ENCODE measurements around the gene EZH2. TPM values are rescaled to one million over a fixed set of nuclear protein-coding genes. Genes with fewer than 3 reads are reported as not detected.

EZH2 gene
- total RNA-seq, 1 donor from 2014 or later = 13.4 TPM

GRCh38 chr7:148804343-148805235, 79.5 kb downstream of the EZH2 start:
- no peak for ATAC-seq

GRCh38 chr7:148803094-148803493, 81.0 kb downstream of the EZH2 start:
- ATAC-seq = no peak

- no peak for ATAC-seq
Measured at GRCh38 chr7:148802101-148802493, 82.0 kb downstream of the EZH2 start.

GRCh38 chr7:148800677-148801076, 83.4 kb downstream of the EZH2 start:
- no peak for ATAC-seq

GRCh38 chr7:148799893-148800555, 84.1 kb downstream of the EZH2 start:
- no peak for ATAC-seq

GRCh38 chr7:148796841-148797240, 87.2 kb downstream of the EZH2 start:
- no peak for ATAC-seq

- no peak for ATAC-seq
Measured at GRCh38 chr7:148794476-148794875, 89.6 kb downstream of the EZH2 start.

GRCh38 chr7:148793590-148793989, 90.5 kb downstream of the EZH2 start:
- ATAC-seq = no peak

GRCh38 chr7:148791546-148791945, 92.5 kb downstream of the EZH2 start:
- ATAC-seq = peak; percentile 28

- ATAC-seq = no peak
Measured at GRCh38 chr7:148790850-148791249, 93.2 kb downstream of the EZH2 start.

- ATAC-seq = no peak
Measured at GRCh38 chr7:148790131-148790726, 93.9 kb downstream of the EZH2 start.

- no peak for ATAC-seq
Measured at GRCh38 chr7:148789220-148789619, 94.9 kb downstream of the EZH2 start.

GRCh38 chr7:148787571-148788295, 96.4 kb downstream of the EZH2 start:
- no peak for ATAC-seq

- peak; percentile 93 for ATAC-seq
Measured at GRCh38 chr7:148783801-148784527, 100.1 kb downstream of the EZH2 start.

- no peak for ATAC-seq
Measured at GRCh38 chr7:148782757-148783456, 101.2 kb downstream of the EZH2 start.

GRCh38 chr7:148774471-148774870, 109.6 kb downstream of the EZH2 start:
- no peak for ATAC-seq

GRCh38 chr7:148773334-148773733, 110.8 kb downstream of the EZH2 start:
- no peak for ATAC-seq

GRCh38 chr7:148772297-148773089, 111.6 kb downstream of the EZH2 start:
- ATAC-seq = peak; percentile 97

- ATAC-seq = no peak
Measured at GRCh38 chr7:148770004-148770403, 114.1 kb downstream of the EZH2 start.

GRCh38 chr7:148763622-148764021, 120.5 kb downstream of the EZH2 start:
- ATAC-seq = no peak

Measured in esophagus mucosa (tissue), 1 donor.